Embryonic facial prominence (tissue), 1 donor: ENCODE data around the gene GPC6.
A peak's percentile ranks its signal among the peaks of the same experiment; 100 is the strongest.
"Not testable (repeated sequence)": the region's sequence is repeated elsewhere in the genome, so short reads cannot be mapped to it uniquely, and the experiment has no call there.

Source experiments
- DNase-seq: peaks from one replicate; pipeline ENCODE4 v3.0.0-alpha.2; 2016; ENCODE audit errors: extremely low spot score

Gene GPC6

DNA sequence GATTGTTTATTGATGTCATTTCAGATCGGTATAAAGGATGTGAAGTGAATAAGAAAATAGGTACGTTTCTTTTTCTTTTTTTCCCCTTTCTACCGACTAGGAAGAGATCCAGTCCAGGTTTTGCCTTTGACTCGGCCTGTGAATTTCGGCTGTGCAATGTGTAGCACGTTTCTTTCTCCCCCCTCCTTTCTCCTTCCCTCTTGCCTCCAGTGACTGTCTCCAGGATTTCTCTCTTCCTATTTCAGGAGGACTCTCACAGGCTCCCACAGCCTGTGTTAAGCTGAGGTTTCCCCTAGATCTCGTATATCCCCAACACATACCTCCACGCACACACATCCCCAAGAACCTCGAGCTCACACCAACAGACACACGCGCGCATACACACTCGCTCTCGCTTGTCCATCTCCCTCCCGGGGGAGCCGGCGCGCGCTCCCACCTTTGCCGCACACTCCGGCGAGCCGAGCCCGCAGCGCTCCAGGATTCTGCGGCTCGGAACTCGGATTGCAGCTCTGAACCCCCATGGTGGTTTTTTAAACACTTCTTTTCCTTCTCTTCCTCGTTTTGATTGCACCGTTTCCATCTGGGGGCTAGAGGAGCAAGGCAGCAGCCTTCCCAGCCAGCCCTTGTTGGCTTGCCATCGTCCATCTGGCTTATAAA lies at the start of gene GPC6:
Gene GPC6 (plus strand): TSS at position 185 of the 657 bp plus-strand sequence.
- DNase-seq = peak; percentile 96

GRCh38 chr13:93180356-93180969 lies 46.1 kb upstream of the GPC6 start:
- no peak for DNase-seq

GRCh38 chr13:93182406-93182805 lies 44.2 kb upstream of the GPC6 start:
- no peak for DNase-seq

DNA sequence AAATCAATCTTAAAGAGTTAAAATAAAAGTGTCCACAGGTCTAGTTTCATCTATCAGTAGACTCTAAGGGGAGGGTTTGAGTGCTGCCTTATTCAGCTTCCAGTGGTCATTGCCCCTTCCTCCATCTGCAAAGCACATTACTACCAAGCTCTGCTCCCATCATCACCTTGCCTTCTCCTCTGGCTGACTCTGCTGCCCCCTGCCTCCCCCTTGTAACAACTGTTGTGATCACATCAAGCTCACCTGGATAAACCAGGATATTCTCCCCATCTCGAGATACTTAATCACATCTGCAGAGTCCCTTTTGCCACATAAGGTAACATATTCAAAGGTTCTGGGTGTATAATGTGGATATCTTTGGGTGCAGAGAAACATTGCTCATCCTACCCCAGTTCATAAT lies 43.3 kb upstream of the GPC6 start:
- DNase-seq = no peak

DNA sequence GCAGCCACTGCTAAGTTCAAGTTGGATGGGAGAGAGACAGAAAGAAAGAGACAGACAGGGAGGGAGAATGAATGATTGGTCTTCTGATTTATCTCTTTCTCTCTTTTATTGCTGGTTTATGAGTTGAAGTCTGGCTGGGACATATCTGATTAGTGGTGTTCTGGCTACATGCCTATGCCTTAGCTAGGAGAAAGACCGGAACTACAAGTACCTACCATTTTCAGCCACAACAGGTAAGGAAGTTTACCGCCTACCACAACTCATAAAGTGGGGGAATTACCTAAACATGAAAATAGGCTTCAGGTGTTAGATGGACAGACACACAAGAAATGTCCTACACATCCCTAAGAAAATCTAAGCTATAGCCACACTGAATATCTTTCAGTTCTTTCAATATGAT lies 36.6 kb upstream of the GPC6 start:
- no peak for DNase-seq

- no peak for DNase-seq
Observed at GRCh38 chr13:93193682-93194081, 32.9 kb upstream of the GPC6 start.

DNA sequence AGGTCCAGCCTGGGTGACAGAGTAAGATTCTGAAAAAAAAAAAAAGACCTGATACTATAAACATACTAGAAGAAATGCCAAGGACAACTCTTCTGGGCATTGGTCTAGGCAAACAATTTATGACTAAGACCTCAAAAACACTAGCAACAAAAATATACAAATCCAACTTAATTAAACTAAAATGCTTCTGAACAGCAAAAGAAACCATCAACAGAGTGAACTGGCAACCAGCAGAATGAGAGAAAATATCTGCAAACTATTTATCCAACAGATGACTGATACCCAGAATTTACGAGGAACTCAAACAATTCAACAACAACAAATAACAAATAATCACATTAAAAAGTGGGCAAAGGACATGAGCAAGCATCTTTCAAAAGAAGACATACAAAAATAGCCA lies 26.8 kb upstream of the GPC6 start:
- no peak for DNase-seq

DNA sequence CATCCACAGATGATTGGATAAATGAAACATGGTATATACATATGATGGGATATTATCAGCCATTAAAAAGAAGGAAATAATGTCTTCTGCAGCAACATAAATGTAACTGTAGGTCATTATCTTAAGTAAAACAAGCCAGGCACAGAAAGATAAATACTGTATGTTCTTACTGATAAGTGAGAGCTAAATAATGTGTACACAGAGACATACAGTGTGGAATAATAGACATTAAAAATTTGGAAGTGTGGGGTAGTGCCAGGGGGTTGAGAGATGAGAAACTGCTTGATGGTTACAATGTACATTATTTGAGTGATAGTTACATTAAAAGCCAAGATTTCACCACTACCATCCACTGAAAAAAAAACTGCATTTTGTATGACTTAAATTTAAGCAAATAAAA lies 26.0 kb upstream of the GPC6 start:
- DNase-seq = no peak

DNA sequence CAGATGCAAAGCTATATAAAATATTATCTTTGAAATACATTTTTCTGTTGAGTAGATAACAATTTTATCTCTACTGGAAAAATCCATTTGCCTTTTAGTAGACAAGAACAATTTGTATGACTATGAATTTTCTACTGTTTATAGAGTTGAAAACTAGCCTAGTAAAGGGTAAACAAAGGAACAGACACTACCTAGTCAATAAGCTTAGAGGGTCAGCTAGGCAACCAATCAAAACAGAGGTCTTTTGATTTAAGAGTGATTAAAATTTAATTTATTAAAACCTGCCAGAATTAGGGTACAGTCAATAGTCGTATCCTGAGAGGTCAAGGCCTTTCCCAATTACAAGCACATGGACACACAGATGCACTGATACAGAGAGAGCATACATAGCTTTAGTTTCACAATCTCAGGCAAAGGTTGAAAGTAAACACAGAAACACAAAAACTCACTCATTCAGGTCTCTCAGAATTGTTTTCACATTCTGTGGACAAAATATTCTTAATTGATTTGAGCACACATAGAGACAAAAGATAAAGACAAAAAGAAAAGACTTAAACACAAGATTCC lies 24.5 kb upstream of the GPC6 start:
- no peak for DNase-seq

DNA sequence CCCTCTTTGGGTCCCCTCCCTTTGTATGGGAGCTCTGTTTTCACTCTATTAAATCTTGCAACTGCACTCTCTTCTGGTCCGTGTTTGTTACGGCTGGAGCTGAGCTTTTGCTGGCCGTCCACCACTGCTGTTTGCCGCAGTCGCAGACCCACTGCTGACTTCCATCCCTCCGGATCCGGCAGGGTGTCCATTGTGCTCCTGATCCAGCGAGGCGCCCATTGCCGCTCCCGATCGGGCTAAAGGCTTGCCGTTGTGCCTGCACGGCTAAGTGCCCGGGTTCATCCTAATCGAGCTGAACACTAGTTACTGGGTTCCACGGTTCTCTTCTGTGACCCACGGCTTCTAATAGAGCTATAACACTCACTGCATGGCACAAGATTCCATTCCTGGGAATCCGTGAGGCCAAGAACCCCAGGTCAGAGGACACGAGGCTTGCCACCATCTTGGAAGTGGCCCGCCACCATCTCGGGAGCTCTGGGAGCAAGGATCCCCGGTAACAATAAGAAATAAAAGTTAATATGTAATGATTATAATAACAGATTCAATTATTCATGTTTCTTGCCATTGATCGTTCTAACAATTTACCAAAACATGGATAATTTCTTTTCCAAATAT lies 19.7 kb upstream of the GPC6 start:
- not testable (repeated sequence) for DNase-seq

- DNase-seq = no peak
Observed at GRCh38 chr13:93216122-93216521, 10.5 kb upstream of the GPC6 start.

GRCh38 chr13:93217721-93218261 lies 8.8 kb upstream of the GPC6 start:
- DNase-seq = no peak

- DNase-seq = no peak
Observed at GRCh38 chr13:93218583-93218982, 8.0 kb upstream of the GPC6 start.

DNA sequence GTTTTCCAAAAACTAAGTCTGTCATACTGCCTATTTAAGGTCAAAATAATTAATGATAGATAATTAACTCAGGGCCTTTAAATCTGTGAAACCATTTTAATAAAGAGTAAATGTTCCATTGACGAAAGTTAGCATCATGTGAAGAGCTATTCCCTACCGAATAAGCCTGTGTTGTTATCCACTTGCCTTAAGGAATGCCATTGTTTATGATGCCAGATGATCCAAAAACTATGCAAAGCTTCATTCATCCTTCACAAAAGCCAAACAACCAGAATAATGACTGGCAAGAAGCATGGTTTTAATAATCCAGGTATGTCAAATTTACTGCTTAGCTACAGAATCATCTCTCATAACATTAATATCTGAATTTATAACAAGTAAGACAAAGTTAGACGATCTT lies 6.5 kb upstream of the GPC6 start:
- DNase-seq = no peak

- no peak for DNase-seq
Observed at GRCh38 chr13:93222976-93223375, 3.6 kb upstream of the GPC6 start.

DNA sequence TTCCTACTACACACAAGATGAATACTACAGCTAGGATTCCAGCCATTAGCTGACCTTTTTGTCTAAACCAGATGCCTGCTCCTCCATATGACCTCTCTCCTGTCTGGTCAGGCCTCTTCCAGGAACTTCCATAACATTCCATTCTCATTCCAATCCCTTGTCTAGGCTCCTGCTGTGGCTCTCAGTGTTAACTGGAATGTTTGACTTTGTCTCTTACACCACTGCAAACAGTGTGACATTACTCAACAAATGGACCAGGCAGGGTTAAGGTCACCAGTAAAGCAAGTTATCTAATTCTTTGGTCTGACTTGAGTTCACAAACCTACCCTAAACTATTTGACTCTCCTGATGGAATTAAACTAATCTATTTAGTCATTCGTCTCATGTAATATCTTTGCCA lies 2.1 kb upstream of the GPC6 start:
- DNase-seq = no peak

- no peak for DNase-seq
Observed at GRCh38 chr13:93225610-93226009, 997 bp upstream of the GPC6 start.

- no peak for DNase-seq
Observed at GRCh38 chr13:93226065-93226622, 463 bp upstream of the GPC6 start.

DNA sequence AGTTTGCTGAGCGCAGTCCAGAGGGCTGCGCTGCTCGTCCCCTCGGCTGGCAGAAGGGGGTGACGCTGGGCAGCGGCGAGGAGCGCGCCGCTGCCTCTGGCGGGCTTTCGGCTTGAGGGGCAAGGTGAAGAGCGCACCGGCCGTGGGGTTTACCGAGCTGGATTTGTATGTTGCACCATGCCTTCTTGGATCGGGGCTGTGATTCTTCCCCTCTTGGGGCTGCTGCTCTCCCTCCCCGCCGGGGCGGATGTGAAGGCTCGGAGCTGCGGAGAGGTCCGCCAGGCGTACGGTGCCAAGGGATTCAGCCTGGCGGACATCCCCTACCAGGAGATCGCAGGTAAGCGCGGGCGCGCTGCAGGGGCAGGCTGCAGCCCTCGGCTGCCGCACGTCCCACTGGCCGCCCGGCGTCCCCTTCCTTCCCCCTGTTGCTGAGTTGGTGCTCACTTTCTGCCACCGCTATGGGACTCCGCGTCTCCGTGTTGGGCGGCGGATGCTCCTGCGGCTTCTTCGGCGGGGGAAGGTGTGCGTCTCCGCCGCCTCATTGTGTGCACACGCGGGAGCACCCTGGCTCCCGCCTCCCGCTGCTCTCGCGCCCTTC lies 772 bp downstream of the GPC6 start:
- peak; percentile 18 for DNase-seq

- DNase-seq = peak; percentile 78
Observed at GRCh38 chr13:93227878-93228642, 1.5 kb downstream of the GPC6 start.

- DNase-seq = no peak
Observed at GRCh38 chr13:93228643-93228937, 2.0 kb downstream of the GPC6 start.
